PC-3 (cell line): Measurements from ENCODE around the gene LTA4H. TPM values are rescaled to one million over a fixed set of nuclear protein-coding genes. Genes with fewer than 3 reads are reported as not detected.

Experiments used
- ATAC-seq: fragments of 200-7000 bp; cut with Tn5 transposase; 2 replicates; pipeline ENCODE4 v1.9.1; 2020; ENCODE audit warnings: mild to moderate bottlenecking, moderate library complexity
- BruUV-seq: library from RNA; stranded (reverse); fragments of 400-500 nt; replicated peaks from 2 replicates; lab custom pipeline; 2021; lab: Mats Ljungman, UMichigan
- CTCF ChIA-PET: fragments of 300-600 bp; sonication (Branson Sonifier 250); formaldehyde crosslinking; loops from one replicate; lab custom pipeline; 2022; ENCODE audit warnings: antibody characterized with exemption; lab: Charles Lee
- POLR2A ChIA-PET: fragments of 300-600 bp; sonication (Branson Sonifier 250); formaldehyde crosslinking; loops from one replicate; lab custom pipeline; 2022; ENCODE audit warnings: antibody characterized with exemption; ENCODE audit not compliant: unreplicated experiment; lab: Charles Lee
- DNase-seq: peaks from one replicate; pipeline ENCODE4 v3.0.0-alpha.2; 2015
- H2AFZ ChIP-seq: fragments of 300-600 bp; sonication (generic); 2 replicates; pipeline ENCODE4 v1.6.0; 2016; ENCODE audit warnings: antibody characterized with exemption, low read length
- H3F3A ChIP-seq: fragments of 300-600 bp; sonication (generic); one replicate; pipeline ENCODE4 v1.6.0; 2017; ENCODE audit warnings: antibody characterized with exemption, low read length, control low read depth, mild to moderate bottlenecking; ENCODE audit not compliant: unreplicated experiment
- H3K27ac ChIP-seq: fragments of 300-600 bp; sonication (generic); 2 replicates; pipeline ENCODE4 v1.5.1; 2016; ENCODE audit warnings: mild to moderate bottlenecking, low read length
- H3K27me3 ChIP-seq: fragments of 300-600 bp; sonication (generic); 2 replicates; pipeline ENCODE4 v1.6.1; 2016; ENCODE audit warnings: low read length, mixed read lengths
- H3K36me3 ChIP-seq: fragments of 300-600 bp; sonication (generic); 2 replicates; pipeline ENCODE4 v1.6.1; 2016; ENCODE audit warnings: low read depth, mixed run types, low read length, mixed read lengths
- H3K4me1 ChIP-seq: fragments of 300-600 bp; sonication (generic); 2 replicates; pipeline ENCODE4 v1.5.1; 2016; ENCODE audit warnings: low read length; ENCODE audit not compliant: insufficient read depth
- H3K4me2 ChIP-seq: fragments of 300-600 bp; sonication (generic); 2 replicates; pipeline ENCODE4 v1.6.0; 2016; ENCODE audit warnings: low read length
- H3K4me3 ChIP-seq: fragments of 300-600 bp; sonication (generic); 2 replicates; pipeline ENCODE4 v1.5.1; 2016; ENCODE audit warnings: mild to moderate bottlenecking, low read length, mixed read lengths
- H3K79me2 ChIP-seq: fragments of 300-600 bp; sonication (generic); 2 replicates; pipeline ENCODE4 v1.6.1; 2017; ENCODE audit warnings: low read length, mixed read lengths
- H3K9ac ChIP-seq: fragments of 300-600 bp; sonication (generic); 2 replicates; pipeline ENCODE4 v1.6.0; 2016; ENCODE audit warnings: mild to moderate bottlenecking, low read length
- H3K9me2 ChIP-seq: fragments of 300-600 bp; sonication (generic); replicated peaks from 2 replicates; pipeline ENCODE4 v1.6.1; 2016; ENCODE audit warnings: mixed run types, low read length, mixed read lengths
- H3K9me3 ChIP-seq: fragments of 300-600 bp; sonication (generic); 2 replicates; pipeline ENCODE4 v1.6.1; 2016; ENCODE audit warnings: low read length, mixed read lengths
- H4K20me1 ChIP-seq: fragments of 300-600 bp; sonication (generic); 2 replicates; pipeline ENCODE4 v1.6.1; 2016; ENCODE audit warnings: low read length, mixed read lengths
- EZH2 ChIP-seq: fragments of 300-600 bp; sonication (generic); IDR thresholded peaks from one replicate; pipeline ENCODE4 v1.6.1; 2017; ENCODE audit warnings: antibody characterized with exemption, mild to moderate bottlenecking, low read length; ENCODE audit not compliant: unreplicated experiment
- EZH2phosphoT487 ChIP-seq: fragments of 300-600 bp; sonication (generic); IDR thresholded peaks from 2 replicates; pipeline ENCODE4 v1.6.1; 2018; ENCODE audit warnings: mild to moderate bottlenecking, antibody characterized with exemption, low read length, borderline replicate concordance
- intact Hi-C: fragments of 100-400 bp; cut with micrococcal nuclease; formaldehyde crosslinking; loops from 2 replicates; pipeline ENCODE4 v1.9.0; 2023
- total RNA-seq: library from RNA; depleted of rRNA; stranded (reverse); fragments of >200 nt; gene quantifications from 2 replicates; pipeline ENCODE4 v1.2.3, GENCODE V29; 2014
- TF ChIP-seq, protein P1 (sequence below): fragments of 300-600 bp; sonication (generic); conservative IDR thresholded peaks from 2 replicates; pipeline ENCODE4 v1.5.1; 2017; ENCODE audit warnings: antibody characterized with exemption, low read depth, mild to moderate bottlenecking, low read length

LTA4H gene
- total RNA-seq, 1 experiment from 2014 or later, result 58.4 TPM

DNA sequence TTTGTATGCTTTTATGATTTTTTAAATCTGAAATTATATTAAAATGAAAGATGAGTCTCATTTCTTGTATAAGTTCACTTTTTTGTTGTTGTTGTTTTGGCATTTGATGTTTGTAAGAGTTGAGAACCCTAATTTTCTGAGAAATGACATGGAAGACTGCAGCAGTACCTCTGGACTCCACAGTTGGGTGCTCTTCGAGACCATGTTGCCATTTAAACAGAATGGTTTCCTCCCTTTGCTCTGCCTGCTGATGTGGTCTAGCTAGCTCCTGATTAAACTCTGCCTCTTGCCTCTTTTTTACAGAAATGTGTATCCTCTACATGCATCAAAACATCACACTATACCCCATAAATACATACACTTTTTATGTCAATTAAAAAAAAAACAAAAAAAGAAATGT lies 5.8 kb upstream of the LTA4H start:
- H3K9me3 ChIP-seq, result no peaks in the 10 kb centered on the region
- no peaks in the 10 kb centered on the region for H3K9me2 ChIP-seq
- DNase-seq, result no peak
- H2AFZ ChIP-seq, result no peak overlapping the region
- BruUV-seq, result no TSS peak
- CTCF ChIA-PET, result no interaction called here
- H3K4me3 ChIP-seq, result no peak overlapping the region
- H3K9ac ChIP-seq, result no peak overlapping the region
- H3K79me2 ChIP-seq, result no peaks in the 10 kb centered on the region
- H3K27ac ChIP-seq, result no peak overlapping the region
- H3K4me1 ChIP-seq, result peaks cover 31% of the 10 kb centered on the region
- no peaks in the 10 kb centered on the region for H3K36me3 ChIP-seq
- no peaks in the 10 kb centered on the region for H3F3A ChIP-seq
- POLR2A ChIA-PET, result no interaction called here
- H3K27me3 ChIP-seq, result no peaks in the 10 kb centered on the region
- no peaks in the 10 kb centered on the region for H4K20me1 ChIP-seq
- H3K4me2 ChIP-seq, result no peak overlapping the region
- ATAC-seq, result no peak
- TF ChIP-seq, protein P1, sequence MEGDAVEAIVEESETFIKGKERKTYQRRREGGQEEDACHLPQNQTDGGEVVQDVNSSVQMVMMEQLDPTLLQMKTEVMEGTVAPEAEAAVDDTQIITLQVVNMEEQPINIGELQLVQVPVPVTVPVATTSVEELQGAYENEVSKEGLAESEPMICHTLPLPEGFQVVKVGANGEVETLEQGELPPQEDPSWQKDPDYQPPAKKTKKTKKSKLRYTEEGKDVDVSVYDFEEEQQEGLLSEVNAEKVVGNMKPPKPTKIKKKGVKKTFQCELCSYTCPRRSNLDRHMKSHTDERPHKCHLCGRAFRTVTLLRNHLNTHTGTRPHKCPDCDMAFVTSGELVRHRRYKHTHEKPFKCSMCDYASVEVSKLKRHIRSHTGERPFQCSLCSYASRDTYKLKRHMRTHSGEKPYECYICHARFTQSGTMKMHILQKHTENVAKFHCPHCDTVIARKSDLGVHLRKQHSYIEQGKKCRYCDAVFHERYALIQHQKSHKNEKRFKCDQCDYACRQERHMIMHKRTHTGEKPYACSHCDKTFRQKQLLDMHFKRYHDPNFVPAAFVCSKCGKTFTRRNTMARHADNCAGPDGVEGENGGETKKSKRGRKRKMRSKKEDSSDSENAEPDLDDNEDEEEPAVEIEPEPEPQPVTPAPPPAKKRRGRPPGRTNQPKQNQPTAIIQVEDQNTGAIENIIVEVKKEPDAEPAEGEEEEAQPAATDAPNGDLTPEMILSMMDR, result no peak
- no peak for TF ChIP-seq EZH2phosphoT487
- intact Hi-C loops, result no loop called here

DNA sequence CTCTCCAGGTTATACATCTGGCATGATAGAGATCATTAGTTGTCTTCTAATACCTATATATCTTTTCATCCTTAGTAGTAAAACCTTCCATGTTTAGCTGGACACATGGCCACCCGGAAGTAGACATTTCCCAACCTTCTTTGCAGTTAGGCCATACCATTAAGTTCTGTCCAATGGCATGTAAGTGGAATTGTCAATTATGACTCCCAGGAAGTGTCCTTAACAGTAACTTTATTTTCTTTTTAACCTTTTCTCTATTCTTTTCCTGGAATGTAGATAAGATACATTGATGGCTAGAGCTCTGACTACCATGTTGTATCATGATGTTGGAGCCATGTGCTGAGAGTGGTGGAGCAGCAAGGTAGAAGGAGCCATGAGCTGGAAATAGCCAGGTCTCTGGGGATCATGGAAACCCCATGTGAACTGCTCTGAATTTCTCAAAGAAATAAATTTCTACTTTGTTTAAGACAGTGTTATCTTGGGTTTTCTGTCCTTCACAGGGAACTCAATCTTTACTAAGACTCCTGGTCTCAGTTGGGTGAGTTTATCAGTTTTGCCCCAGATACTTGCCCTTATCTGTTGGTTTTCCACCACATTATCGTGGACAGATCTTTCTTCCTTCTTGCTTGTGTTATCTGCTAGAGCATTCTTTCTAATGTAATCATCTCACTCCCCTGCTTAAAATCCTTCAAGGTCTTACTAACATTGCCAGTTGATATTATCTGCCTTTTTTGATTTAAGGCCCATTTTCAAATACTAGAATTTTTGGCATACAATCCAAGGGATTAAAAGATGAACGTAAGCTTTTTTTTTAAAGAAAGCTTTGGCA lies 5.1 kb upstream of the LTA4H start:
- POLR2A ChIA-PET, result interaction anchor here (0.6 kb wide), 1 partner anchor 60 kb away, joined by 3 read pairs; no protein-coding TSS in a partner anchor
- H4K20me1 ChIP-seq, result no peaks in the 10 kb centered on the region
- H3K9me2 ChIP-seq, result no peaks in the 10 kb centered on the region
- H3K9me3 ChIP-seq, result no peaks in the 10 kb centered on the region
- BruUV-seq, result no TSS peak
- H3K4me2 ChIP-seq, result no peak overlapping the region
- no peaks in the 10 kb centered on the region for H3K36me3 ChIP-seq
- intact Hi-C loops, result no loop called here
- H3K4me1 ChIP-seq, result peaks cover 32% of the 10 kb centered on the region
- H3K9ac ChIP-seq, result no peak overlapping the region
- ATAC-seq, result no peak
- H3K79me2 ChIP-seq, result no peaks in the 10 kb centered on the region
- no peak overlapping the region for H3K27ac ChIP-seq
- CTCF ChIA-PET, result no interaction called here
- no peak for TF ChIP-seq EZH2
- TF ChIP-seq EZH2phosphoT487, result no peak
- TF ChIP-seq, protein P1, result no peak
- H2AFZ ChIP-seq, result no peak overlapping the region
- H3K4me3 ChIP-seq, result no peak overlapping the region
- H3K27me3 ChIP-seq, result no peaks in the 10 kb centered on the region
- no peak for DNase-seq
- H3F3A ChIP-seq, result no peaks in the 10 kb centered on the region

DNA sequence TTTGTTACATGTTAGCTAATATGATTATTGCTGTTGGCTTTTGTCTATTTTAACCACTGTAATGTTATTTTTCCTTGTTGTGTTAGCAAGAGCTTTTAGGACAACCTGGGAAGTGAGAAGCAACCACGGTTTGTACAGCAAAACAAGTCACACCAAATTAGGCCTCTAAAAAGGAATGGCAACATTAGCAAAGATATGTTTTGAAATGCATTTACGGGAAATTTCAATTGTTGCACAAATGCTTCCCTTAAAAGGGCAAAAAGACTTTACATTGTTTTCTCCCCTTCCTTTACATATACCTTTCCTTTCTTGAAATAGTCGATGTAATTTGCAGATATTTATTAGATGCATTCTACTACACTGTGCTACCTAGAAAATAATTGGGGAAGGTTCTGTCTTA lies 4.1 kb upstream of the LTA4H start:
- no peak for ATAC-seq
- no peak overlapping the region for H3K27ac ChIP-seq
- H3K79me2 ChIP-seq, result peaks cover 4% of the 10 kb centered on the region
- H3K4me2 ChIP-seq, result no peak overlapping the region
- no peaks in the 10 kb centered on the region for H3F3A ChIP-seq
- H2AFZ ChIP-seq, result no peak overlapping the region
- BruUV-seq, result no TSS peak
- POLR2A ChIA-PET, result no interaction called here
- no peaks in the 10 kb centered on the region for H3K9me3 ChIP-seq
- no peak for DNase-seq
- H3K9me2 ChIP-seq, result no peaks in the 10 kb centered on the region
- H4K20me1 ChIP-seq, result no peaks in the 10 kb centered on the region
- no peak overlapping the region for H3K9ac ChIP-seq
- intact Hi-C loops, result no loop called here
- CTCF ChIA-PET, result no interaction called here
- no peak overlapping the region for H3K4me3 ChIP-seq
- peaks cover 26% of the 10 kb centered on the region for H3K4me1 ChIP-seq
- TF ChIP-seq EZH2, result no peak
- no peak for TF ChIP-seq EZH2phosphoT487
- TF ChIP-seq, protein P1, result no peak
- H3K27me3 ChIP-seq, result no peaks in the 10 kb centered on the region
- H3K36me3 ChIP-seq, result no peaks in the 10 kb centered on the region
